ENCODE results near the gene TRDMT1.

Gene TRDMT1

GRCh38 chr10:17231788-17232187, 30.3 kb upstream of the TRDMT1 start:
- peak overlapping the region; percentile 97 for H3K4me3 ChIP-seq (ENCODE audit: low read depth, low read length)
- no peak for TF ChIP-seq CTCF (IDR thresholded peaks at IDR 0.05; ENCODE audit: low read depth, low read length)

GRCh38 chr10:17229967-17230682, 28.7 kb upstream of the TRDMT1 start:
- no peak for TF ChIP-seq CTCF (IDR thresholded peaks at IDR 0.05; ENCODE audit: low read depth, low read length)
- peak overlapping the region; percentile 97 for H3K4me3 ChIP-seq (ENCODE audit: low read depth, low read length)

GRCh38 chr10:17229717-17229966, 28.2 kb upstream of the TRDMT1 start:
- TF ChIP-seq CTCF (IDR thresholded peaks at IDR 0.05; ENCODE audit: low read depth, low read length), result no peak
- H3K4me3 ChIP-seq (ENCODE audit: low read depth, low read length), result peak overlapping the region; percentile 97

GRCh38 chr10:17229016-17229716, 27.7 kb upstream of the TRDMT1 start:
- peak overlapping the region; percentile 97 for H3K4me3 ChIP-seq (ENCODE audit: low read depth, low read length)
- no peak for TF ChIP-seq CTCF (IDR thresholded peaks at IDR 0.05; ENCODE audit: low read depth, low read length)

GRCh38 chr10:17228091-17229015, 26.9 kb upstream of the TRDMT1 start, which contains the start of gene VIM:
Gene VIM (plus strand): TSS chr10:17228241. CDS start chr10:17229423, 1,182 bp downstream.
- H3K4me3 ChIP-seq (ENCODE audit: low read depth, low read length), result peak within 1 kb of the TSS; percentile 97
- no peak for TF ChIP-seq CTCF (IDR thresholded peaks at IDR 0.05; ENCODE audit: low read depth, low read length)

- peak; percentile 36; the same call in 1 of the 2 replicates for TF ChIP-seq CTCF (IDR thresholded peaks at IDR 0.05; ENCODE audit: low read depth, low read length)
- H3K4me3 ChIP-seq (ENCODE audit: low read depth, low read length), result peak overlapping the region; percentile 97
Observed at GRCh38 chr10:17227367-17228090, 26.1 kb upstream of the TRDMT1 start.

All from WI38 (cell line).